Chondrocyte (in vitro differentiated cells): Measurements from ENCODE around the gene ARHGEF19. TPM values are rescaled to one million over a fixed set of nuclear protein-coding genes. Genes with fewer than 3 reads are reported as not detected.
A peak's percentile ranks its signal among the peaks of the same experiment; 100 is the strongest.

Experiments used
- DNase-seq: peaks from one replicate; pipeline ENCODE4 v3.0.0; 2021; ENCODE audit warnings: mixed read lengths, low spot score
- H3K27ac Mint-ChIP-seq: one replicate; pipeline ENCODE4 v1.8.0; 2021; ENCODE audit warnings: mild to moderate bottlenecking, moderate library complexity, mixed read lengths; ENCODE audit not compliant: unreplicated experiment
- H3K27me3 Mint-ChIP-seq: 2 replicates; pipeline ENCODE4 v1.8.0; 2021; ENCODE audit warnings: low read depth, mixed read lengths
- H3K36me3 Mint-ChIP-seq: 2 replicates; pipeline ENCODE4 v1.8.0; 2021; ENCODE audit warnings: low read depth, mixed read lengths
- H3K4me1 Mint-ChIP-seq: 2 replicates; pipeline ENCODE4 v1.8.0; 2021; ENCODE audit warnings: low read depth, mild to moderate bottlenecking, mixed read lengths
- H3K4me3 Mint-ChIP-seq: one replicate; pipeline ENCODE4 v1.8.0; 2021; ENCODE audit warnings: mild to moderate bottlenecking, moderate library complexity, mixed read lengths; ENCODE audit not compliant: unreplicated experiment
- H3K9me3 Mint-ChIP-seq: 2 replicates; pipeline ENCODE4 v1.8.0; 2021; ENCODE audit warnings: low read depth, mixed read lengths
- total RNA-seq: library from RNA; stranded (reverse); gene quantifications from 3 replicates; pipeline ENCODE4 v1.2.1, GENCODE V29; 2021
- TF ChIP-seq, protein P1 (sequence below): fragments of 200-600 bp; sonication (generic); IDR thresholded peaks from 2 replicates; pipeline ENCODE4 v1.5.0; 2021; ENCODE audit warnings: antibody characterized with exemption, mild to moderate bottlenecking, moderate library complexity

Gene ARHGEF19
- total RNA-seq, 1 donor from 2014 or later: 16.1 TPM

DNA sequence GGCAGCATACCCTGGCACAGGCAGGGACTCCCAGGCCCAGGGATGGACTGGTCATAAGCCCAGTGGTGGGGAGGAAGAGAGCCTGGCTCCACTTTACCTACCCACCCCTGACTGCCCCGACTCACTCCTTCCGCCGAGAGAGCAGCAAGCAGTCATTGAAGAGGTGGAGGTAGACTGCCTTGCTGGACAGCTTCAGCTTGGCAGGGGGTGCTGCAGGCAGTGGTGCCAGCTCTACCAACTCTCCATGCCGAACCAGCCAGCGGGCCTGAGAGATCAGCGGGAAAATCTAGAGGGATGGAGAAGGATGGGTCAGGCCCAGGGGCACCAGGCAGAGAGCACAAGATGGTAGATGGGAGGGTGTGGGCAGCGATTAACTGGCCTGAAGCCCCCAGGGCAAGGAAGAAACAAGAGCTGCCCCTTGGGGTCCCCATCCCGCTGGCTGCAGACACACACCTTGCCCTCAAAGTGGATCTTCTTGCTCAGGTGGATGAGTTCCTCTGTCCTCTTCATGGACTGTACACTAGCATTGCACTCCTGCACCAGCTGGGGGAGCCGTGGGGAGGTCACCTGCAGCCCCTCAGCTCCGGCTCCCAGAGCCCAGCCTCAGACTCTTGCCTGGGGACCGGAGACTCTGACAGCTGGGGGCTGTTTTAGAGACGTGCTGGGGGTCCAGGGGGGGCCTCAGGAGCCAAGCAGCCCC lies 7.7 kb downstream of the ARHGEF19 start:
- Mint-ChIP-seq H3K9me3 (no peaks in the 10 kb centered on the region), H3K4me3 (no peak overlapping the region), H3K36me3 (peaks cover 4% of the 10 kb centered on the region), H3K27ac (peak overlapping the region; percentile 38), H3K27me3 (no peaks in the 10 kb centered on the region), H3K4me1 (peaks cover 9% of the 10 kb centered on the region)
- TF ChIP-seq, protein P1, sequence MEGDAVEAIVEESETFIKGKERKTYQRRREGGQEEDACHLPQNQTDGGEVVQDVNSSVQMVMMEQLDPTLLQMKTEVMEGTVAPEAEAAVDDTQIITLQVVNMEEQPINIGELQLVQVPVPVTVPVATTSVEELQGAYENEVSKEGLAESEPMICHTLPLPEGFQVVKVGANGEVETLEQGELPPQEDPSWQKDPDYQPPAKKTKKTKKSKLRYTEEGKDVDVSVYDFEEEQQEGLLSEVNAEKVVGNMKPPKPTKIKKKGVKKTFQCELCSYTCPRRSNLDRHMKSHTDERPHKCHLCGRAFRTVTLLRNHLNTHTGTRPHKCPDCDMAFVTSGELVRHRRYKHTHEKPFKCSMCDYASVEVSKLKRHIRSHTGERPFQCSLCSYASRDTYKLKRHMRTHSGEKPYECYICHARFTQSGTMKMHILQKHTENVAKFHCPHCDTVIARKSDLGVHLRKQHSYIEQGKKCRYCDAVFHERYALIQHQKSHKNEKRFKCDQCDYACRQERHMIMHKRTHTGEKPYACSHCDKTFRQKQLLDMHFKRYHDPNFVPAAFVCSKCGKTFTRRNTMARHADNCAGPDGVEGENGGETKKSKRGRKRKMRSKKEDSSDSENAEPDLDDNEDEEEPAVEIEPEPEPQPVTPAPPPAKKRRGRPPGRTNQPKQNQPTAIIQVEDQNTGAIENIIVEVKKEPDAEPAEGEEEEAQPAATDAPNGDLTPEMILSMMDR: peak; percentile 56
- no peak for DNase-seq

DNA sequence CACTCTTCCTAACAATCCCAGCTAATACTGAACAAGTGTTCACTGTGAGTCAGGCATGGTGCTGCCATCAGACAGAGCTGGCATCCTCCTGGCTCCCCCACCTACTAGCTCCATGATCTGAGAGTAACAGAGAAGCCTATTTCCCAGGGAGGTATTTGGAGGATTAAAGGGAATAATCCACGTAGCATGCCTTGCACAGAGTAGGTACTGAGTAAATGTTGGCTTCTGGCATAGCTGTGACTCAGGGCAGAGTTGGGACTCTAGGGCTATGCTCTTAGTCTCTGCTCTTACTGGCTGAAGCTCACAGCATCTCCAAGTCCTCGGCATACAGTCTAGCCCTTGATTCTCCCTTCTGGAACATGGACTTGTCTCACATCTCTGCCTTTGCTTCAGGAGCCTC lies 8.2 kb downstream of the ARHGEF19 start:
- peaks cover 4% of the 10 kb centered on the region for H3K4me1 Mint-ChIP-seq
- H3K36me3 Mint-ChIP-seq: peaks cover 4% of the 10 kb centered on the region
- no peak overlapping the region for H3K27ac Mint-ChIP-seq
- TF ChIP-seq, protein P1: no peak
- no peaks in the 10 kb centered on the region for H3K27me3 Mint-ChIP-seq
- no peak for DNase-seq
- no peak overlapping the region for H3K4me3 Mint-ChIP-seq
- no peaks in the 10 kb centered on the region for H3K9me3 Mint-ChIP-seq

DNA sequence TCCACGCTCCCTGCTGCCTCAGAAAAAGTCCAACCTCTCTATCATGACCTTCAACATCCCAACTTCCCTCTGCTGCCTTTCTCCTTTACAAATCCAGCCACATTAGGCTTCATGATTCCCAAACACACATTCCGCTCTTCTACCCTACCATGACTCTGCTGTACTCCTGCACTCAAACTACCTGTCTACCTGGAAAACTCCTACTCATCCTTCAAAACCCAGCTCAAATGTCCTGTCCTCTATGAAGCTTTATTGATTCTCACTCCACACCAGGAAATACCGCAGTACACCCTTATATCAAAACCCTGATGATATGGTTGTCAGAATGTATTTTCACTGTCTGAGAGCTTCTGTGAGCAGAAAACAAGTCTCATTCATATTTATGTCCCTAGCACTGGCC lies 8.9 kb downstream of the ARHGEF19 start:
- Mint-ChIP-seq H3K27me3 (no peaks in the 10 kb centered on the region), H3K9me3 (no peaks in the 10 kb centered on the region), H3K36me3 (peaks cover 6% of the 10 kb centered on the region), H3K27ac (no peak overlapping the region), H3K4me3 (no peak overlapping the region), H3K4me1 (peaks cover 4% of the 10 kb centered on the region)
- TF ChIP-seq, protein P1: no peak
- DNase-seq: no peak

DNA sequence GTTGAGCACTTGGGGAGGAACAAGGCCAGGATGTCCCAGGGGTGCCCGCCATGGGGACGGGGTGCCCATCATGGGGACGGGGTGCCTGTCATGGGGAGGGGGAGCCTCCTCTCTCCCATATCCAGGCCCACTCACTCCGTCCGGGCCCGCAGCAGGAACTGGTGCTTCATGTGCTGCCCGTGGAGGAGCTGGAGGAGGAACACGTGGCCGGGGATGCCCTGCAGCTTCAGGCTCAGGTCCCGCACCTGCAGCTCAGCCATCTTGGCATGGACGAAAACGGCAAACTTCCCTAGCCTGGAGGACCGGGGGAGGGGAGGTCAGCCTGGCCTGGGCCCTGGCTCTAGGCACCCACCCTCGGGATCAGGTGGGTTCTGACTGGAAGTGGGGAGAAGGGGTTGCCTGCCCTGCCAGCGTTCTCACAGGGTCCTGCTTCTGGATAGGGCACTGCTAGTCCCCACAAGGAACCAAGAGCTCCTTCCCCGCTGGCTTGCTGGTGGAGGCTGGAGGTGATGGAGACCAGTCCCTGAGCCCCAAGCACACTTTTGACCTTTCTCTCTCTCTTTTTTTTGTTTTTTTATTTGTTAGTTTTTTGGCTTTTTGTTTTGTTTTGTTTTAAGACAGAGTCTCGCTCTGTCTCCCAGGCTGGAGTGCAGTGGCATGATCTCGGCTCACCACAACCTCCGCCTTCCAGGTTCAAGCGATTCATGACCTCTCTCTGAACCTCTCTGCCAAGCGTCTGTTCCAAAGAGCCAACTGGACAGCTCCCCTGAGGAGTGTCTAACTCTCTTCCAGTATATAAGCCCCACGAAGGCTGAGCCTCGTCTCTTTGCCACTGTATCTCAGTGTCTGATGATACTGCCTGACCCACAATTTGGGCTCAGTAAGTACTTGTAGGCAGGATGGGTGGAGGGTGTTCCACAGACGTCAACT lies 9.9 kb downstream of the ARHGEF19 start:
- no peak for DNase-seq
- H3K4me1 Mint-ChIP-seq: peaks cover 4% of the 10 kb centered on the region
- H3K9me3 Mint-ChIP-seq: no peaks in the 10 kb centered on the region
- TF ChIP-seq, protein P1: no peak
- no peak overlapping the region for H3K27ac Mint-ChIP-seq
- no peaks in the 10 kb centered on the region for H3K27me3 Mint-ChIP-seq
- H3K4me3 Mint-ChIP-seq: no peak overlapping the region
- peaks cover 6% of the 10 kb centered on the region for H3K36me3 Mint-ChIP-seq

DNA sequence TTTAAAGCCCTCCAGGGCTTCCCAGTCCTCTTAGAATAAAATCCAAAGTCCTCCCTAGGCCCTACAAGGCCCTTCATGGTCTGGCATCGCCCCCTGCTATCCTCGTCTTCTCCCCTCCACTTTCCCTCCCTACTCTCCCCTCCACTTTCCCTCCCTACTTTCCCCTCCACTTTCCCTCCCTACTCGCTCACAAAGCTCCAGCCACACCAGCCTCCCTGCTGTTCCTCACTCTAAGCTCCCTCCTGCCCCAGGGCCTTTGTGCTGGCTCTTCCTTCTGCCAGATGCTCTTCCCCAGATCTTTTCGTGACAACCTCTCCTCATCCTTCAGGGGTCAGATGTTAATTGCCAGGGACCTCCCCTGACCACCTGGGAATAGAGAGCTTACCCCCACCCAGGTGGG lies 12.8 kb downstream of the ARHGEF19 start:
- Mint-ChIP-seq H3K4me3 (no peak overlapping the region), H3K9me3 (no peaks in the 10 kb centered on the region), H3K27me3 (no peaks in the 10 kb centered on the region), H3K27ac (no peak overlapping the region), H3K36me3 (peaks cover 6% of the 10 kb centered on the region), H3K4me1 (no peaks in the 10 kb centered on the region)
- TF ChIP-seq, protein P1: no peak
- no peak for DNase-seq
